K562 (cell line): ENCODE data around the gene PLIN5. TPM values are rescaled to one million over a fixed set of nuclear protein-coding genes. Genes with fewer than 3 reads are reported as not detected.

Experiments
- COPS2 ChIP-seq: fragments of 450-650 bp; conservative IDR thresholded peaks from 2 replicates; pipeline ENCODE4 v1.6.1; 2016; ENCODE audit warnings: mild to moderate bottlenecking, moderate library complexity
- ETS2 ChIP-seq: IDR thresholded peaks from 2 replicates; pipeline ENCODE4 v1.6.1; 2016; ENCODE audit warnings: borderline replicate concordance, missing genetic modification characterization, mild to moderate bottlenecking, moderate library complexity, missing compliant biosample characterization; ENCODE audit not compliant: poor library complexity, severe bottlenecking
- ETV5 ChIP-seq: sonication (generic); formaldehyde crosslinking; IDR thresholded peaks from 2 replicates; pipeline ENCODE4 v1.4.0; 2020; ENCODE audit warnings: low read depth, mild to moderate bottlenecking, missing genetic modification reagents
- HDAC3 ChIP-seq: fragments of 450-650 bp; IDR thresholded peaks from 2 replicates; pipeline ENCODE4 v1.6.1; 2018; ENCODE audit warnings: borderline replicate concordance, mild to moderate bottlenecking, moderate library complexity; ENCODE audit not compliant: partially characterized antibody
- HDAC6 ChIP-seq: IDR thresholded peaks from 2 replicates; pipeline ENCODE4 v1.6.1; 2012; ENCODE audit warnings: low read depth, mild to moderate bottlenecking, control low read depth, inconsistent platforms, low read length, moderate library complexity
- KLF1 ChIP-seq: fragments of 450-650 bp; IDR thresholded peaks from 2 replicates; pipeline ENCODE4 v1.6.1; 2016; ENCODE audit warnings: missing genetic modification characterization, missing compliant biosample characterization
- NR4A1 ChIP-seq, 2 experiments: fragments of 250-450 bp in 1 of 2; fragments of 450-650 bp in 1 of 2; sonication (Bioruptor Pico) in 1 of 2; IDR thresholded peaks; 2 replicates each; pipeline versions ENCODE4 v1.4.0 to v1.6.1; 2016 to 2020; ENCODE audit warnings: mild to moderate bottlenecking in 2 of 2, missing compliant biosample characterization in 1 of 2, missing genetic modification characterization in 1 of 2, moderate library complexity in 1 of 2
- NRF1 ChIP-seq, 2 experiments: fragments of 450-650 bp; IDR thresholded peaks in 1 of 2; conservative IDR thresholded peaks in 1 of 2; 2 replicates each; pipeline ENCODE4 v1.6.1; 2014; ENCODE audit warnings: mild to moderate bottlenecking in 2 of 2
- POLR2AphosphoS2 ChIP-seq: IDR thresholded peaks from 2 replicates; pipeline ENCODE4 v1.6.1; 2012; ENCODE audit warnings: low read length, improper control_type of control experiment
- RBM39 ChIP-seq: fragments of 200-400 bp; formaldehyde crosslinking; optimal IDR thresholded peaks from 2 replicates; pipeline ENCODE3; 2018; ENCODE audit warnings: low read depth, low read length
- SREBF2 ChIP-seq: sonication (generic); formaldehyde crosslinking; IDR thresholded peaks from 2 replicates; pipeline ENCODE4 v1.4.0; 2020; ENCODE audit warnings: mild to moderate bottlenecking, missing genetic modification reagents
- SRSF7 ChIP-seq: fragments of 200-400 bp; formaldehyde crosslinking; optimal IDR thresholded peaks from 2 replicates; pipeline ENCODE3; 2017; ENCODE audit warnings: mild to moderate bottlenecking, low read depth, low read length
- TEAD1 ChIP-seq, 2 experiments: fragments of 450-650 bp in 1 of 2; sonication (generic) in 1 of 2; formaldehyde crosslinking; IDR thresholded peaks; 2 replicates each; pipeline versions ENCODE4 v1.4.0 to v1.8.0; 2020 to 2022; ENCODE audit warnings: mild to moderate bottlenecking in 2 of 2, missing genetic modification reagents in 1 of 2
- U2AF2 ChIP-seq: fragments of 200-400 bp; formaldehyde crosslinking; optimal IDR thresholded peaks from 2 replicates; pipeline ENCODE3; 2017; ENCODE audit warnings: low read depth, mild to moderate bottlenecking, low read length
- ZFP36 ChIP-seq: fragments of 150-350 bp; IDR thresholded peaks from 2 replicates; pipeline ENCODE4 v1.6.1; 2018; ENCODE audit warnings: low read length, low read depth; ENCODE audit not compliant: partially characterized antibody
- ZFP91 ChIP-seq: sonication (generic); formaldehyde crosslinking; IDR thresholded peaks from 2 replicates; pipeline ENCODE4 v1.8.0; 2022; ENCODE audit warnings: mild to moderate bottlenecking, missing genetic modification reagents
- ZNF212 ChIP-seq: fragments of 450-650 bp; formaldehyde crosslinking; IDR thresholded peaks from 2 replicates; pipeline ENCODE4 v1.4.0; 2020; ENCODE audit warnings: mild to moderate bottlenecking
- ZNF253 ChIP-seq: fragments of 250-450 bp; sonication (Bioruptor Pico); conservative IDR thresholded peaks from 2 replicates; pipeline ENCODE4 v1.6.1; 2021; ENCODE audit warnings: mild to moderate bottlenecking
- ZNF274 ChIP-seq: IDR thresholded peaks from 2 replicates; pipeline ENCODE4 v1.6.1; 2011; ENCODE audit warnings: low read depth, mild to moderate bottlenecking, low read length, moderate library complexity, borderline replicate concordance
- ZNF384 ChIP-seq: IDR thresholded peaks from 2 replicates; pipeline ENCODE4 v1.6.1; 2012; ENCODE audit warnings: low read depth, low read length, improper control_type of control experiment
- ZNF431 ChIP-seq: sonication (generic); formaldehyde crosslinking; IDR thresholded peaks from 2 replicates; pipeline ENCODE4 v1.8.0; 2022; ENCODE audit warnings: mild to moderate bottlenecking, missing genetic modification reagents
- ZNF75A ChIP-seq: fragments of 450-650 bp; formaldehyde crosslinking; IDR thresholded peaks from 2 replicates; pipeline ENCODE4 v1.4.0; 2020; ENCODE audit warnings: mild to moderate bottlenecking
- ZSCAN29 ChIP-seq: fragments of 450-650 bp; IDR thresholded peaks from 2 replicates; pipeline ENCODE4 v1.6.1; 2017
- polyA plus RNA-seq, 8 experiments: library from polyadenylated mRNA; depleted of rRNA in 4 of 8; stranded (reverse) in 5 of 8; unstranded in 3 of 8; fragments of >200 nt; fragmentation: Nextera tagmentation in 2 of 8; fragmentation: Illumina TruSeq in 1 of 8; extraction: Ambion mirVana in 2 of 8; extraction: Trizol in 1 of 8; gene quantifications; 2 replicates each; pipeline versions ENCODE4 v1.2.1 to v1.2.3, GENCODE V29; 2011 to 2014; ENCODE audit warnings: inconsistent platforms in 1 of 8, missing spikeins in 1 of 8
- total RNA-seq, 7 experiments: library from RNA; depleted of rRNA in 6 of 7; stranded (reverse); fragments of >200 nt in 6 of 7; fragmentation: Illumina TruSeq in 2 of 7; extraction: Trizol in 2 of 7; gene quantifications; 2 replicates each; pipeline versions ENCODE4 v1.2.1 to v1.2.3, GENCODE V29; 2011 to 2021; ENCODE audit warnings: low replicate concordance in 1 of 7
- TF ChIP-seq, protein P1 (sequence below): fragments of 250-450 bp; sonication (Bioruptor Pico); IDR thresholded peaks from 2 replicates; pipeline ENCODE4 v1.8.0; 2022; ENCODE audit warnings: moderate library complexity, mild to moderate bottlenecking, inconsistent platforms
- TF ChIP-seq, protein P2 (sequence below): fragments of 250-450 bp; sonication (Bioruptor Pico); IDR thresholded peaks from 2 replicates; pipeline ENCODE4 v1.4.0; 2020; ENCODE audit warnings: mild to moderate bottlenecking, moderate library complexity

The PLIN5 gene
- total and polyA plus RNA-seq, 9 of the 15 experiments (the other 6 are each of a cell fraction or from before 2014, with no cell fraction given), result 0.04 to 1.3 (median 0.50) TPM

DNA sequence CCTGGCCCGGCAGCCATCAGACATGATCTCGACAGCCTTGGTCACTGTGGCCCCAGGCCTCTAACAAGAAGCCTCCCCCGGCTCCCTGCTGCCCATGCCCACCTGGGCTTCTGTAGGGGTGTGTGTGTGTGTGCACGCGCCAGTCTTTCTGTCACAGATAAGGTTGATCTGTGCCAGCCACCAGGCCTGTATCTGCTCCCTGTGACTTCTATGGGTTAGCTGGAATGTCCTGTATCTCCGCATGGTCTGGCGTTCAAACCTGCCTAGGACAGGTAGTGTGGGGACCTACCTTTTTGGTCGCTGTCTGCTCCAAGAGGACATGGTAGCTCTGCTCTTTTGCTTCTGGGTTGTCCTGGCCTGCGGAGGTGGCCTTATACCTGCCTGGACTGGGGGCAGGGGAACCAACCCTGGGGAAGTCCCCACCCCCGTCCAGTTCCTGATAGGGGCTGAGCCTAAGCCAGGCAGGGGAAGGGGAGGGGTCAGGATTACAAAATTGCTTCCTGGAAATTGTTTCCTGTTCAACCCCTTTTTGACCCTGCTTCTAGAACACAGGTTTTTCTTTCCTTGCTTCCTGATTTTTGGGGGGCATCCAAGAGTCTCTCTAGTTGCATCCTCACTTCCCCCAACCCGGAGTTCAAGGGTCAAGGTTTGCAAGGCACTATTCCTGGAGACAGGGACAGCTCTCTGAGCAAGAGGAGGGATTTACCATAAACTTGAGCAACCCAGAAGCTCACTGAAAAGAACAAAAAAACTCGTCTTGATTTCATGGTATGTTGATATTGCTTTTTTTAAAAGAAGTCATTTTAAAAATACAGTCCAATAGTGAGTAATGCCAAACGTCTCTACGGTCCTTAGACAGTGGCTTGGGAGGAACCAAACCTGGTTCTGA, 4.9 kb upstream of the PLIN5 start, which contains the start of gene LRG1 (continued):
- TF ChIP-seq ETV5, result no peak; the same call in 1 of the 2 replicates
- no peak for TF ChIP-seq ETS2 (tag)
- TF ChIP-seq COPS2, result no peak
- TF ChIP-seq ZFP91 (CRISPR knock-in tag), result no peak
- no peak for TF ChIP-seq ZNF253
- TF ChIP-seq POLR2AphosphoS2, result no peak
- TF ChIP-seq, protein P1, sequence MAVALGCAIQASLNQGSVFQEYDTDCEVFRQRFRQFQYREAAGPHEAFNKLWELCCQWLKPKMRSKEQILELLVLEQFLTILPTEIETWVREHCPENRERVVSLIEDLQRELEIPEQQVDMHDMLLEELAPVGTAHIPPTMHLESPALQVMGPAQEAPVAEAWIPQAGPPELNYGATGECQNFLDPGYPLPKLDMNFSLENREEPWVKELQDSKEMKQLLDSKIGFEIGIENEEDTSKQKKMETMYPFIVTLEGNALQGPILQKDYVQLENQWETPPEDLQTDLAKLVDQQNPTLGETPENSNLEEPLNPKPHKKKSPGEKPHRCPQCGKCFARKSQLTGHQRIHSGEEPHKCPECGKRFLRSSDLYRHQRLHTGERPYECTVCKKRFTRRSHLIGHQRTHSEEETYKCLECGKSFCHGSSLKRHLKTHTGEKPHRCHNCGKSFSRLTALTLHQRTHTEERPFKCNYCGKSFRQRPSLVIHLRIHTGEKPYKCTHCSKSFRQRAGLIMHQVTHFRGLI, result no peak
- no peak for TF ChIP-seq HDAC6
- TF ChIP-seq ZNF212 (CRISPR knock-in tag), result no peak
- no peak for TF ChIP-seq NR4A1 (CRISPR knock-in tag; IDR thresholded peaks at IDR 0.05)
- TF ChIP-seq NR4A1 (tag; IDR thresholded peaks at IDR 0.05), result no peak
- TF ChIP-seq RBM39, result no peak
- no peak for TF ChIP-seq ZNF274
- no peak for TF ChIP-seq KLF1
- TF ChIP-seq TEAD1 (CRISPR knock-in tag; IDR thresholded peaks at IDR 0.05), result peak in 1 of 2 experiments; percentile 67; a peak in 1 of 4 replicates
- no peak for TF ChIP-seq ZNF431
- TF ChIP-seq SREBF2, result no peak
- no peak for TF ChIP-seq U2AF2
- no peak for TF ChIP-seq NRF1 (conservative IDR thresholded peaks at IDR 0.05 in 1 of 2, IDR thresholded peaks at IDR 0.05 in 1 of 2)
- no peak for TF ChIP-seq SRSF7
- TF ChIP-seq, protein P2, sequence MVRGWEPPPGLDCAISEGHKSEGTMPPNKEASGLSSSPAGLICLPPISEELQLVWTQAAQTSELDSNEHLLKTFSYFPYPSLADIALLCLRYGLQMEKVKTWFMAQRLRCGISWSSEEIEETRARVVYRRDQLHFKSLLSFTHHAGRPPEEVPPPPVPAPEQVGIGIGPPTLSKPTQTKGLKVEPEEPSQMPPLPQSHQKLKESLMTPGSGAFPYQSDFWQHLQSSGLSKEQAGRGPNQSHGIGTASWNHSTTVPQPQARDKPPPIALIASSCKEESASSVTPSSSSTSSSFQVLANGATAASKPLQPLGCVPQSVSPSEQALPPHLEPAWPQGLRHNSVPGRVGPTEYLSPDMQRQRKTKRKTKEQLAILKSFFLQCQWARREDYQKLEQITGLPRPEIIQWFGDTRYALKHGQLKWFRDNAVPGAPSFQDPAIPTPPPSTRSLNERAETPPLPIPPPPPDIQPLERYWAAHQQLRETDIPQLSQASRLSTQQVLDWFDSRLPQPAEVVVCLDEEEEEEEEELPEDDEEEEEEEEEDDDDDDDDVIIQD, result no peak
- no peak for TF ChIP-seq ZFP36
- no peak for TF ChIP-seq ZSCAN29
- TF ChIP-seq HDAC3, result peak; percentile 53
- TF ChIP-seq ZNF384, result no peak
- no peak for TF ChIP-seq ZNF75A
